Embryonic facial prominence (tissue), 1 donor: Measurements from ENCODE around the gene CREG2.

ENCODE experiments used
- DNase-seq: peaks from one replicate; pipeline ENCODE4 v3.0.0-alpha.2; 2016; ENCODE audit errors: extremely low spot score

CREG2 gene

GRCh38 chr2:101307503-101307902, 79.8 kb downstream of the CREG2 start:
- no peak for DNase-seq

GRCh38 chr2:101306410-101306809, 80.9 kb downstream of the CREG2 start:
- DNase-seq = no peak

GRCh38 chr2:101305492-101306078, 81.7 kb downstream of the CREG2 start:
- DNase-seq = no peak

GRCh38 chr2:101305035-101305434, 82.3 kb downstream of the CREG2 start:
- DNase-seq = no peak

- no peak for DNase-seq
These were observed 83.6 kb downstream of the CREG2 start for GRCh38 chr2:101303688-101304087.

- DNase-seq = no peak
These were observed 85.3 kb downstream of the CREG2 start for GRCh38 chr2:101302016-101302415.

GRCh38 chr2:101300836-101301235, 86.5 kb downstream of the CREG2 start:
- no peak for DNase-seq

- DNase-seq = no peak
These were observed 87.1 kb downstream of the CREG2 start for GRCh38 chr2:101300164-101300563.

GRCh38 chr2:101299604-101300003, 87.7 kb downstream of the CREG2 start:
- no peak for DNase-seq

GRCh38 chr2:101297383-101297782, 89.9 kb downstream of the CREG2 start:
- DNase-seq = no peak

- no peak for DNase-seq
These were observed 90.9 kb downstream of the CREG2 start for GRCh38 chr2:101296371-101296770.

GRCh38 chr2:101295895-101296294, 91.4 kb downstream of the CREG2 start:
- DNase-seq = no peak
